GM18508 (cell line): Measurements from ENCODE around the gene PSMC3IP.
A peak's percentile ranks its signal among the peaks of the same experiment; 100 is the strongest.
"Not testable (repeated sequence)": the region's sequence is repeated elsewhere in the genome, so short reads cannot be mapped to it uniquely, and the experiment has no call there.

Experiments
- ATAC-seq: cut with Tn5 transposase; IDR thresholded peaks from one replicate; pipeline ENCODE4 v1.9.1; 2021; ENCODE audit warnings: moderate number of reproducible peaks; ENCODE audit not compliant: insufficient read depth, unreplicated experiment

Gene PSMC3IP, protein sequence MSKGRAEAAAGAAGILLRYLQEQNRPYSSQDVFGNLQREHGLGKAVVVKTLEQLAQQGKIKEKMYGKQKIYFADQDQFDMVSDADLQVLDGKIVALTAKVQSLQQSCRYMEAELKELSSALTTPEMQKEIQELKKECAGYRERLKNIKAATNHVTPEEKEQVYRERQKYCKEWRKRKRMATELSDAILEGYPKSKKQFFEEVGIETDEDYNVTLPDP

DNA sequence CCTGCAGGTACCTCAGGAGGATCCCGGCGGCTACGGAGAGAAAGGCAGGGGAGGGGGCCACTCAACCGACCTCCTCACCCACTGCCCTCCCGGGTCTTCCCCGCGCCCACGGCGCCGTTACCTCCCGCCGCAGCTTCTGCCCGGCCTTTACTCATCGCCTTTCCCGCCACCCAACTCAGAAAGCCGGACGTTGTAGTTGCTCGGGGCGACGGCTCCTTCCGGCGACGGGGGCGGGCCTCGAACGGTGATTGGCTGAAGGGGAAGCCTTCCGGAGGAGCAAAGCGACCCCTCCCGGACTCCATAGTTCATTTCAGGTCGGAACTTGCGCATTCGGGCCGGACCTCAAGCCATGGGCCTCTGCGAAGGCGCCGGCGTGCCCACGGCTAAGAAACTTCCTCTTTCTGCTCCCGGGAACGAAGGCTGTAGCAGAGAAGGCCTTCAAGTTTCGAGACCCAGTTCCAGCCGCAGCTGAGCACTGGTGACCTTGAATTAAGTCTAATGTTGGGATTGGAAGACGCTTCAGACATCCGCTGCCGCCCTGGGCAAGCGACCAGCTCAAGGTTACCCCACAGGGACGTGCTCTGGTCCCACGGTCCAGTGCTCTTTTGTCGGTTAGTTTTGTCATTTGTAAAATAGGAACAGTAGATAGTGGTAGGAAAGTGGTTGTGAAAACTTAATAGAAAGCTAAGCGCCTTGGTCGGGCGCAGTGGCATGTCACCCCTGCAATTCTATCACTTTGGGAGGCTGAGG, at the start of gene PSMC3IP:
TSS of gene PSMC3IP (minus strand) at position 198 of the 750 bp plus-strand sequence. CDS start at position 155, 43 bp downstream.
- ATAC-seq = peak; percentile 39

DNA sequence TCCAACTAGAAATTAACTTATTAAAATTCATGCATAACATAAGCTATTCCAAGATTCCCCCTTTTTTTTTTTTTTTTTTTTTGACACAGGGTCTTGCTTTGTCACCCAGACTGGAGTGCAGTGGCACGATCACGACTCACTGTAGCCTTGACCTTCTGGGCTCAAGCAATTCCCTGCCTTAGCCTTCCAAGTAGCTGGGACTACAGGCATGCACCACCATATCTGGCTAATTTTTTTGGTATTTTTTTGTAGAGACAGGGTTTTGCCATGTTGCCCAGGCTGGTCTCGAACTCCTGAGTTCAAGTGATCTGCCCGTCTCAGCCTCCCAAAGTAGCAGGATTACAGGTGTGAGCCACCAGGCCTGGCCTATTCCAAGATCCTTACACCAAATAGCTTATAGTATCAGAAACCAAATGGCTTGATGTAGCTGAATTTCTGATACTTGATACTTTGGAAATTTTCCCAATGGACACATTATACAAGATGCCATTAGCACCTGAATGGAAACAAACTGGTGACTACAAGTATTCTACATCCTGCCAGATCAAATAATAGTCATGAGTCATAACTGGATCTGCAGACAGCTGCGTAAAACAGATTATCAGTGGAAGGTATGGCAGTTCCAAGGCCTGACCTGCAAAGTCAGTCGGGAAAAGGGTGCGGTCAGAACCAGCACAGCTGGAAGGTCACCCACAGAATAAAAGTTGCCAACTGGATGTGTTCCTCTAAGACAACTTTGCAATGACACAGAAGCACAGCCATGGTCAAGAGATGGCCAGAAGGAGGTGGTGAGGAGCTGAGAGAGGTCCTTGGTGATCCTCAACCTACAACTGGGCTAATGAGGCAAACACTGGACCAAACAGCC, 46.4 kb upstream of the PSMC3IP start:
- no peak for ATAC-seq

DNA sequence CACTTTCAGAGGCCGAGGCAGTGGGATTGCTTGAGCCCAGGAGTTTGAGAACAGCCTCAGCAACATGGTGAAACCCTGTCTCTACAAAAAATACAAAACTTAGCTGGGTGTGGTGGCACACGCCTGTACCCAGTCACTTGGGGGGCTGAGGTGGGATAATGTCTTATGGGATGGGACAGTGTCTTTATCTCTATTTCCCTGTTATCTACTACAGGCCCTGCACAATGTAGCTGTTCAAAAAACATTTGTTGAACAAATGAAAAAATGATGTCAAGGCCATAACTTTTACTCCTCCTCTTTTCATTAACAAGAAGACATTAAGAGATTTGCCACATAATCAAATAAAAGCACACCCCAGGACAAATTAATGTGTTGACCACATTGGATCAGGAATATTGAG, 45.7 kb upstream of the PSMC3IP start:
- no peak for ATAC-seq

DNA sequence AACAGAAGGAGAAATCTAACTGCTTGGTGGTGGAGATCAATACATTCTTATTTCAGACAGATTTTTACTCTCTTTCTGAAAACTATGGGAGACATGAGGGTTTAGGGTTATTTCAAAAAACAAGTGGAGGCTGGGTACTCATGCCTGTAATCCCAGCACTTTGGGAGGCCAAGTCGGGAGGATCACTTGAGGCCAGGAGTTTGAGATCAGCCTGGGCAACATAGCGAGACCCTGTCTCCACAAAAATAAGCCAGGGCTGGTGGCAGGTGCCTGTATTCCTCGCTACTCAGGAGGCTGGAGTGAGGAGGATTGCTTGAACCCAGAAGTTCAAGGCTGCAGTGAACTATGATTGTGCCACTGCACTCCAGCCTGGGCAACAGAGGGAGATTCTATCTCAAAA, 44.5 kb upstream of the PSMC3IP start:
- not testable (repeated sequence) for ATAC-seq

DNA sequence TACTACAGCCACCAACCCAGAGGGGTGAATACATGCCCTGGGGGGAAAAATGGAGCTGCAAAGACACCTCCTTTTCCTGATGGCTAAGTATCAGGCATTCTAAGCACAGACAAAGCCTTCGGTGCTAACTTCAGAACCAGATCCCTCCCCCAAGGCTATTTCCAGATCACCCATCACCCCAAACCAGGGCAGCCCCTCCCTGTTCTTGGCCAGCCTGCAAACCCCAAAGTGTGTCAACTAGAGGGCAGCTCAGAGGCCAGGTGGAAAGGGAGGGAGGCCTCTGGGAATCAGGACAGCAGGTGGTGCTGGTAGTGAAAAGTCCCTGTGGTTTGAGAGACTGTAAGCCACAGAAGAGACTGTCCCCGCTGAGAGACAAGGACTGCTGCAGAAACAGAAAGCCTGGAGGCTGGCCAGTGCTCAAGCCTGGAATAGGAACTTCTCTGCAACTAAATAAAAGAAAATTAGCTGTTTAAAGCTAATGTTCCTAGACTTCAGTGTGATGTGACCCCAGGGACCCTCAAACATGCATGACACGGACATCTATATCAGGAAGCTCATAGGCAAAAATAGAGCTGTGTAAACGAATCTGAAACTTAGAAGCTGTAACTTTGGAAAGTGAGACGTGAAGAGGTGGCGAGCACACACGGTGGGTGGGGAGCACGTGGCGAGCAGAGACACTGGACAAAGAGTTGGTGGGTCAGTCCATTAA, 41.1 kb upstream of the PSMC3IP start:
- ATAC-seq = peak; percentile 59

DNA sequence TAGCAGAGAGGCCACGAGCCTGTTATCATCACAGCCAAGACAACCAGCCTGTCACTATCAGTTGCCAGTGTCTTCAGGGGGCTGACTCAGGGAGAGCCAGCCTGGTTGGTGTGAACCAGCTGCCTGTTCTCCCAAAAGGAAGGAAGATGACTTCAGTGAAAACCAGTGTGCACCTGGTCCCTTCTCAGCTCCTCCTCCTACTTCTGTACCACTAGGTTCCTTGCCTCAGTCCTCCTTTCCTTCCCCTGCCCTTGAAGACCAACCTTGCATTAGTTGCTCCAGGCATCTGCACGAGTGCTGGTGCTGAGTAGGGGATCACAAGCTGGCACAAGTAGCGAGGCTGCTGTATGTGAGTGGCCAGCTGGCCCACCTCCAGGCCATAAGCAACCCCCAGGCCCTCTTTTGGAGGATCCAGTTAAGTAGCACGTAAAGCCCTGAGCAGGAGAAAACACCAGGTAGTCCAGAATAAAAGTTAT, 40.5 kb upstream of the PSMC3IP start:
- peak; percentile 22 for ATAC-seq

DNA sequence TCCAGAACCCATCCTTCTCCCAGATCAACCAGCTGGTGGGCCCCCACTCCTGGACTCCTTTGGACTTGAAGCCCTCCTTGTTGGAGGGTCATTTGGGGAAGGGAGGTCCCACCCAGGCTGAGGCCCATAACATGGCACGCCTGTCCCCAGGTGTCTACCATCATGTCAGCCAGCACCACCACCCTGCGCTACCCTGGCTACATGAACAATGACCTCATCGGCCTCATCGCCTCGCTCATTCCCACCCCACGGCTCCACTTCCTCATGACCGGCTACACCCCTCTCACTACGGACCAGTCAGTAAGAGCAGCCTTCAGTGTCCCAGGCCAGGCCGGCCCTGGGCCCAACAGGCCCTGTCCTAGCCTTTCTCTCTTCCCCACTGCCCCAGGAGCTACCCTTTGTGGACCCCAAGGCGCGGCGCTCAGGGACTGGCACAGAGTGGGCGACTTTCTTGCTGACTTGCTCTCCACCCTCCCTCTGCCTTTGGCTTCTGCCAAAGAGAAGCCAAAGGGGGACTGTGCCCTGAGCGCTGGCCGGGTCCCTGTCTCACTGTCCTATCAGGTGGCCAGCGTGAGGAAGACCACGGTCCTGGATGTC, 36.3 kb upstream of the PSMC3IP start:
- ATAC-seq = no peak

DNA sequence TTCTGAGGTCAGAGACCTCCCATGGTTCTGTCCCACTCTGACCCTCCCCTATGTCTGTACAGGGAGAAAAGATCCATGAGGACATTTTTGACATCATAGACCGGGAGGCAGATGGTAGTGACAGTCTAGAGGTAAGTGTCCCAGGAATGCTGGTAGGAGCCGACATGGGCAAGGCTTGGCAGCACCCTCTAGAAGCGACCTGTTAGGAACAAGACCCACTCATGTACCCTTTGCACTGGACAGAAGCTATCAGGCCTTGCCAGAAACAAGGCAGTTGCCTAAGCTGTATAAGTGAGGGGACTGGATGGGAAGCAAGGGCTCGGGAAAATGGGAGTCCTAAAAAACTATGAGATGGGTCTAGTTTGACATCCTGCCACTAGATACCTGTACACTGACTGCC, 34.5 kb upstream of the PSMC3IP start:
- ATAC-seq = no peak

DNA sequence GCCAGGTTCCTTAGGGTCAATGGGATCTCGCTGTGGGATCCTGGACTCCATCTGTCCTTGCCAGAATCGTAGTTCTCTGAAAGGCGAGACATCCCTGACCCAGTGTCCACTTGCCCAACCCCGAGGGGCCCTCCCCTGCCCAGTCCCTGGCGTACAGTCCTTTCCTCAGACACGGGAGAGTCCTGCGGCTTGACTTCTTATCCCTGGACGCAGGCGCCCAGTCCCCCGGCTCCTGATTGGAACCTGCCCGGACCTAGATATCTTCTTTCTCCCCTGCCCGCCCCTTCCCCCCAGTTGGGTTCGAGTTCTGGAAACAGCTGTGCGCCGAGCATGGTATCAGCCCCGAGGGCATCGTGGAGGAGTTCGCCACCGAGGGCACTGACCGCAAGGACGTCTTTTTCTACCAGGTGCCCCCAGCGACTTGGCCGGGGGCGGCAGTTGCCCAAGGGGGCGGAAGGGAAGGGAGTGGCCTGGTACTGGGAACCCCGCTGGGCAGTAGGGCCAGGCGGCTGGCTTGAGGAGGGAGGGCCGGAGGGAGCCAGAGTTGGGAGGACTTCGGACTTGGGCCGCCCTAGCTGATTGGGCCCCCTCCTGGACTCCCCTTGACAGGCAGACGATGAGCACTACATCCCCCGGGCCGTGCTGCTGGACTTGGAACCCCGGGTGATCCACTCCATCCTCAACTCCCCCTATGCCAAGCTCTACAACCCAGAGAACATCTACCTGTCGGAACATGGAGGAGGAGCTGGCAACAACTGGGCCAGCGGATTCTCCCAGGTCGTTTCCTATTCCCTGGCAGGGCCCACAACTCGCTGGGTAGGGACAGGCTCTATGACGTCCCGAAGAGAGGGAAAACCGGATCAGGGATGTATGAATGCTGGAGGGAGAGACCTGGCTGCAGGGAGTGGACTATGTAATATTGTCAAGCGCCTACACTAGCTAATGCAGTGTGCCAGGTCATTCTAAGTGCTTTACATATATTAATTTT, 32.6 kb upstream of the PSMC3IP start:
- ATAC-seq = not testable (repeated sequence)

DNA sequence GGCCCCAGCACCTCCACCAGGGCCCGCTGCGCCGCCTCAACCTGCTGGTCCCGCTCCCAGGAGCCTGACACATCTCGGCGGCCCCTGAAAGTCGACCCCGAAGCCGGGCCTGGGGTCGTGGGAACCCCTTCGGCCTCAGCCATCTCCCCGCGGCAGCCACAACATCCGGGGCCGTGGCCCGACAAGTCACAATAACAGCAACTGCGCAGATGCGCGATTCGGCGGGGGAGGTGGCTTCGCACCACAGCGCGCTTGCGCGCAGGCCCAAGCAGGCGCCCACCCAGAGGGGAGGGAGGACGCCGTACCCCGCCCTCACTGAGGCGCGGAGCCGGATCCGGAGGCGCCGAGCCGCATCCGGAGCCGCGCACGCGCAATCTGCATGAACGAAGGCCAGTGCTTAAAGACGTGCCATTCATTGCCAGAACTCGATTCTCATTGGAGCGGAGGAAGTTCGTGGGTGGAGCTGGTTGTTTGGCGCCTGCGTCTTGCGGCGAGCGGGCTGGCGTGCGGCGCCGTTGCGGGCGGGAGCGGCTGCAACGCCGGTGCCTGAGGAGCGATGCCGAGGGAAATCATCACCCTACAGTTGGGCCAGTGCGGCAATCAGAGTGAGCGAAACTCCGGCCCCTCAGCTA, 31.8 kb upstream of the PSMC3IP start, which contains the start of the genes RETREG3 and TUBG1:
TSS of gene RETREG3 (minus strand) at position 193 of the 632 bp plus-strand sequence. CDS start at position 143, 50 bp downstream.
TSS of gene TUBG1 (plus strand) at position 502 of the 632 bp plus-strand sequence. CDS start at position 557, 55 bp downstream.
- peak; percentile 59 for ATAC-seq

DNA sequence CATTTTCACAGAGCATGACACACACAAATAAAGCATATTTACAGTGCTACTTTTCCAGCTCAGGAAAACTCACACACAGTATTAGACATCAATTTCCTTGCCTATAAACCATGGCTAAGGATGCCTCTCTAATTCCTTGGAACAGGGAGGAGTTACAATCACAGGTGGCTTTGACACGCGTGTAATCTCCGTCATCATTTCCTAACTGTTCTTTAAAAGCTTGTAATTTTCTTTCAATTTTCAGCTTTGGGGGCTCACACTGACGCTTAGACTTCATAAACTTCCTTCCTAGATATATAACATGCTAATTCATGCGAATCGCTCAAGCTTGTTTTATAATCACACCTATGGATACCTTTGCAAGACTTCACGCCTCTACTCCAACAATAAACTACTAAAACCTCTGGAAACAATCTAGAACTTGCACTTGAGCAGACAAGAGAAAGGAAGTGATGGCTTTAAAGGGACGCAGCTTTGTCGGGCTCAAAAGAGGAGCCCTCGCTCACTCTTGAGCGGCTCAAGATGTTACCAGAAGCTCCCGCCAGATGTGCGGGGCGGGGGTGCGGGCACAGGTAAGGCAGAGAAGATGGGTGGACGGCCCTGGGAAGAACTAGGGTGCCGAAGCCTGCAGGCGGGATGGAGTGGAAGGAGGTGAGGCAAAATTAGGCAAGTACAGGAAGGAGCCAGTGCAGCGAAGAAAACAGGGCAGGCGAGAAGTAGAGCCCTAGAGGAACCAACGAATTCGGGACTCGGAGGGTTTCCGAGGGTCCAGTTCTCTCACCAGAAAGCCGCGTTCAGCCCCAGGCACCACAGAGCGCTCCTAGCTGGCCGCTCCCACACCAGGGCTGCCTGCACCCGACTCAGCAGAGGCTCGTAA, 31.0 kb upstream of the PSMC3IP start:
- ATAC-seq = no peak

DNA sequence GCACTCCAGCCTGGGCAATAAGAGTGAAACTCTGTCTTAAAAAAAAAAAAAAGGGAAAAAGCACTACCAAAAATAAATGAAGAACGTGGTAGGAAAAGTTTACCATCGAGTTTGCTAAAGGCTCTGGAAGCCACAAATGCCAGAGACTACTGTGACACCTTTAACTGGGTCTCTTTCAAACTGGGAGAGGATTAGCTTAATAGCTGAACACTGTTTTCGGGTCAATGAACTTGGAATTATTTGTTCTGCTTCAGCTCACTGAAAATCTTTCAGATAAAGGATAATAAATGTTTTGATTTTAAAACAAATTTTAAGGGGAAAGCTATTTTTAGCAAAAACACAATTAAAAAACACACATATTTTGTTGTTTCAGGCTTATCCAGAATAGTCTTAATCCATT, 30.2 kb upstream of the PSMC3IP start:
- ATAC-seq = no peak

DNA sequence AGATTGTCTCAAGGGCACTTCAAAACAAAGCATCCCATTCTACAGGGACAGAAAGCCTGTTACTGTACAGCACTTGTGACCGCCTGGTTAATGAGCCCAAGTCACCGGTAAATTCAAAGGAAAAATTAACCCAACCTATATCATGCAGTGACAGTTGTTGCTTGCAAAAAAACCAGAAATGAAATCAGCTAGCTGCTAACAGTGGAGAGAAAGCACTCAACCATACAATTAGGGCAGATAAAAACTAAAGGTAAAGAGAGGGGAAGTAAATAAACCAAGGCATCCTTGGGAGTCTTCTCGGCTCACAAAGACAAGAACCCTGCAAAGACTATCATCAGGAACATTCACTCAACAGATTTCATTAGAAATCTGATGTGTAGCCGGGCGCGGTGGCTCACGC, 25.8 kb upstream of the PSMC3IP start:
- ATAC-seq = no peak

DNA sequence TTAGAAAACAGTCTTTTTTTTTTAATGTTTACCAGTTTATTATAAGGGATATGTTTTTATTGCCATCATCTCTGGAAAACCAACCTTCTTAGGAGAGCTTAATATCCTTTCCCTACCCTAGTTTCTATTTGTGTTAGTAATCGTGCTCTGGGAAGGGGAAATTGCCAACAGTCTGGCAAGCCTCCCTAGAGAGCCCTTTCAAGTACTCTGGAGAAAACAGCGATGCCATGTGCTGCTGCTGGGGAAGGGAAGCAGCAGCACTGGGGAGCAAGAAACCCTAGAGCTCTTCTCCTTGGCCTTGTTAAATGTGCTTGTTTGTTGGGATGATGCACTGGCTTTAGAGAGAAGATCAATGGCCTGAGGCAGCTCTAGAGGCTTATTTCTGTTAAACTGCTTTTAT, 21.4 kb upstream of the PSMC3IP start:
- no peak for ATAC-seq

DNA sequence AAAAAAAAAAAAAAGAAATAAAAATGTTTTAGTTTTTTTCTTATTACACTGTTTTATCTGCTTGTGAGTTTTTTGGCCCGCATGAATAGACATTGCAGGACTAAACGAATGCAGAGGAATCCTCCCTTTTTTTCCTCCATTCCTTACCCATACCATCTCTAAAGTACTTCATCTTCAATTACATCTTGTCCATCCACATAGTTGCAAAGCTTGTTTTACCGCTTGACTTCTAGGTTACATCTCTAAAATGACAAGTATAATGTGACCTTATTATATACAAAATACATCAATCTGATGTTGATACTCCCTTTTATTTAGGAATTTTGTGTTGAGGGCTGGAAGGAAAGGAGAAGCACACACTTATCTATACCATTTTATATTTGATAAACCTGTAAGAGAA, 18.9 kb upstream of the PSMC3IP start:
- no peak for ATAC-seq

DNA sequence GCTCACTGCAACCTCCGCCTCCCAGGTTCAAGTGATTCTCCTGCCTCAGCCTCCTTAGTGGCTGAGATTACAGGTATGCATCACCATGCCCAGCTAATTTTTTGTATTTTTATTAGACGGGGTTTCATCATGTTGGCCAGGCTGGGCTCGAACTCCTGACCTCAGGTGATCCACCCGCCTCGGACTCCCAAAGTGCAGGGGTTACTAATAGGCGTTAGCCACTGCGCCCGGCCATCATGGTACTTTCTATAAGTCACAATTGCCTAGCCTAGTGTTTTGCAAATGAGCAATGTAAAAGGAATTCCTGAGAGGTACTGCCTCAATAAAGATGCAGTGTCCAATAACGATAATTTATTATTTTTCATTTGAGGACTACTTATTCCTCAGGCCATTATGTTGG, 13.9 kb upstream of the PSMC3IP start:
- ATAC-seq = no peak

DNA sequence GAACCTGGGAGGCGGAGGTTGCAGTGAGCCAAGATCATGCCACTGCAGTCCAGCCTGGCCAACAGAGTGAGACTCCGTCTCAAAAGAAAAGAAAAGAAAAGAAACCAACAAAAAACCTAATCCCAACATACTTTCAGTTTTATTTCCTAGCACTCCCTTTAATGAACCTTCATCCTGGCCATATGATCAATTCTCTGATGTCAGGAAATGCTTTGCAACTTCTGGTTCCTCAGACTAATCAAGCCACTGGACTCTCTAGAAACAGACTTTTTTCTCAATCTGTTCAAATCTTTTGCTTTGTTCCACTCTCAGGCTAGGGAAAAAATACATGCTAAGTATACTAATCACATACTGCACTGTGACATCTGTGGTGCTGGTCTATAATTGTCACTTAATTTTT, 13.4 kb upstream of the PSMC3IP start:
- ATAC-seq = no peak
